PC-9 (cell line): ENCODE measurements around the gene CREBL2. TPM values are rescaled to one million over a fixed set of nuclear protein-coding genes. Genes with fewer than 3 reads are reported as not detected.
A peak's percentile ranks its signal among the peaks of the same experiment; 100 is the strongest.

Source experiments
- Bru-seq: library from RNA; stranded (reverse); fragments of 400-500 nt; gene quantifications from one replicate; lab custom pipeline; 2021; lab: Mats Ljungman, UMichigan
- BruChase-seq, 2 experiments: library from RNA; stranded (reverse); fragments of 400-500 nt; gene quantifications; one replicate each; lab custom pipeline; 2021; lab: Mats Ljungman, UMichigan
- BruUV-seq: library from RNA; stranded (reverse); fragments of 400-500 nt; replicated peaks from 2 replicates; lab custom pipeline; 2021; lab: Mats Ljungman, UMichigan
- CTCF ChIA-PET: fragments of 300-600 bp; sonication (Branson Sonifier 250); formaldehyde crosslinking; loops from one replicate; lab custom pipeline; 2022; ENCODE audit warnings: antibody characterized with exemption; lab: Charles Lee
- POLR2A ChIA-PET: fragments of 300-600 bp; sonication (Branson Sonifier 250); formaldehyde crosslinking; loops from one replicate; lab custom pipeline; 2022; ENCODE audit warnings: antibody characterized with exemption; ENCODE audit not compliant: unreplicated experiment; lab: Charles Lee
- DNase-seq, 2 experiments: peaks; one replicate each; pipeline versions ENCODE4 v3.0.0 to v3.0.0-alpha.2; 2015 to 2022; ENCODE audit warnings: mixed read lengths in 1 of 2
- H2AFZ ChIP-seq: fragments of 200-600 bp; sonication (generic); 2 replicates; pipeline ENCODE4 v1.8.1; 2017; ENCODE audit warnings: antibody characterized with exemption
- H3F3A ChIP-seq: fragments of 200-600 bp; sonication (generic); 2 replicates; pipeline ENCODE4 v1.8.1; 2017; ENCODE audit warnings: antibody characterized with exemption, mild to moderate bottlenecking, low read depth; ENCODE audit not compliant: insufficient read depth
- H3K27ac ChIP-seq: fragments of 200-600 bp; sonication (generic); 2 replicates; pipeline ENCODE4 v1.6.1; 2016; ENCODE audit warnings: mixed run types
- H3K27me3 ChIP-seq: fragments of 200-600 bp; sonication (generic); 2 replicates; pipeline ENCODE4 v1.6.1; 2016; ENCODE audit warnings: low read depth, mixed run types; ENCODE audit not compliant: insufficient read depth
- H3K36me3 ChIP-seq: fragments of 200-600 bp; sonication (generic); 2 replicates; pipeline ENCODE4 v1.6.1; 2016; ENCODE audit warnings: low read depth, mixed run types
- H3K4me1 ChIP-seq: fragments of 200-600 bp; sonication (generic); replicated peaks from 2 replicates; pipeline ENCODE4 v1.6.1; 2016; ENCODE audit warnings: mixed run types; ENCODE audit not compliant: insufficient read depth
- H3K4me2 ChIP-seq: fragments of 200-600 bp; sonication (generic); 2 replicates; pipeline ENCODE4 v1.6.1; 2017; ENCODE audit warnings: mixed run types
- H3K4me3 ChIP-seq: fragments of 200-600 bp; sonication (generic); 2 replicates; pipeline ENCODE4 v1.6.1; 2016; ENCODE audit warnings: mixed run types
- H3K79me2 ChIP-seq: fragments of 200-600 bp; sonication (generic); 2 replicates; pipeline ENCODE4 v1.6.1; 2017; ENCODE audit warnings: low read depth, mixed run types
- H3K9me2 ChIP-seq: fragments of 200-600 bp; sonication (generic); 2 replicates; pipeline ENCODE4 v1.8.1; 2017; ENCODE audit warnings: mild to moderate bottlenecking; ENCODE audit not compliant: insufficient read depth
- H3K9me3 ChIP-seq: fragments of 200-600 bp; sonication (generic); 2 replicates; pipeline ENCODE4 v1.8.1; 2016; ENCODE audit warnings: low read depth; ENCODE audit not compliant: insufficient read depth
- H4K20me1 ChIP-seq: fragments of 200-600 bp; sonication (generic); 2 replicates; pipeline ENCODE4 v1.8.1; 2017; ENCODE audit not compliant: insufficient read depth
- EZH2 ChIP-seq: fragments of 200-600 bp; sonication (generic); IDR thresholded peaks from 2 replicates; pipeline ENCODE4 v1.8.0; 2017; ENCODE audit warnings: antibody characterized with exemption, low read depth
- intact Hi-C: fragments of 100-400 bp; cut with micrococcal nuclease; formaldehyde crosslinking; loops from one replicate; pipeline ENCODE4 v1.10.0; 2022; ENCODE audit not compliant: unreplicated experiment
- long read RNA-seq: library from polyadenylated mRNA; stranded (forward); transcript quantifications from one replicate; pipeline ENCODE4 v2.0.0, GENCODE V29; 2022
- total RNA-seq: library from RNA; stranded (reverse); gene quantifications from 2 replicates; pipeline ENCODE4 v1.2.3, GENCODE V29; 2021
- TF ChIP-seq, protein P1 (sequence below): fragments of 200-600 bp; sonication (generic); conservative IDR thresholded peaks from 2 replicates; pipeline ENCODE4 v1.6.1; 2017; ENCODE audit warnings: mixed run types, antibody characterized with exemption, mild to moderate bottlenecking, moderate library complexity

Gene CREBL2, protein sequence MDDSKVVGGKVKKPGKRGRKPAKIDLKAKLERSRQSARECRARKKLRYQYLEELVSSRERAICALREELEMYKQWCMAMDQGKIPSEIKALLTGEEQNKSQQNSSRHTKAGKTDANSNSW
- total RNA-seq (26.6 and 30.3 TPM in 2 replicates), Bru-seq, nascent RNA (percentile 70 among the genes with signal in this experiment), BruChase-seq, experiment 1, labeled RNA remaining after a 2-hour chase (percentile 70 among the genes with signal in this experiment), BruChase-seq, experiment 2, labeled RNA remaining after a 6-hour chase (percentile 79 among the genes with signal in this experiment)
- long read RNA-seq, transcript CREBL2-201 (4 exons, 3,754 nt) = major isoform, 52 of 60 reads
- long read RNA-seq, partial matches to known transcripts = 2 of 60 reads
- long read RNA-seq, other reads (novel, unspliced or antisense) = 6 of 60 reads

DNA sequence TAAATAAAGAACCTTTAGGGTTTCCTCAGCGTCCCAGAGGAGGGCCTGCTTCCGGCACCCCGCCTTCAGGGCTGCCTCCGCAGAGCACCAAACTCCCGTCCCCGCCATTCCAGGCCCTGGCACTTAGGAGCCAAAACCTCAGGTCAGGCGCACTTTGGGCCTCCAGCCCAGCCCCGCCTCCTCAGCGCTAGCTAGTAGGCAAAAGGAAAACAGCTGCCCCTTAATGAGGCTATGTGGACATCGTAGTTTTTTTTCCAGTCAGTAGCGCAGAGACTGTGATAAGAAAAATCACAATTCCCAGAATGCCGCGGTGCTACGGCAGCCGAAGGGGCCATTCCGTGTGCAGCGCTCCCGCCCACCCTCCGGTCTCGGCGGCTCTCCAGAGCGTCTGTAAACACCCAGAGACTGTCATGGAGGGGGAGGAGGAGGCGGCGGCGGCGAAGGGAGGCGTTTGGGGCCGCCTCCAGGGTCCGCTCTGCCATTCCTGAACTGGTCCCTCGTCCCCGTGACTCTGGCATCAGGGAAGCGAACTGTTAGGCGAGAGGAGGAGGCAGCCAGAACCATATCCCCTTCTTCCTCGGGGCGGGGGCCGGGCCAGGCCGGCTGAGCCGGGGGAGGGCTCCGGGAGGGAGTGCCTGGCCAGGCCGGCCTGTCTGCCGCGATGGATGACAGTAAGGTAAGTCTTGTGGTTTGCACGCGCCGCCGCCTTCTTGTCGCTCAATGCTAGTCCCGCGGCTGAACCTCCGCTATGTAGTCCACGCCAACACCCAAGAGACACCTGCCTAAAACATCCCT is at the start of gene CREBL2:
Gene CREBL2, plus strand, starts transcription at position 365 of the 795 bp plus-strand sequence. Its CDS starts 297 bp downstream, at position 662.
- intact Hi-C loops = loop anchor here (1.0 to 5.0 kb wide), 3 partner anchors 26 to 91 kb away; partner anchors contain the start of gene DUSP16
- no peaks in the 10 kb centered on the region for H4K20me1 ChIP-seq
- no peaks in the 10 kb centered on the region for H3K9me2 ChIP-seq
- H3K79me2 ChIP-seq = peaks cover 23% of the 10 kb centered on the region
- peak; percentile 91 to 93 for DNase-seq
- H3K4me3 ChIP-seq = peak within 1 kb of the TSS; percentile 89
- H3F3A ChIP-seq = peaks cover 33% of the 10 kb centered on the region
- H3K27me3 ChIP-seq = no peaks in the 10 kb centered on the region
- no peaks in the 10 kb centered on the region for H3K36me3 ChIP-seq
- H3K4me1 ChIP-seq = peaks cover 30% of the 10 kb centered on the region
- CTCF ChIA-PET = no interaction called here
- TSS peak; percentile 30 for BruUV-seq
- peak within 1 kb of the TSS; percentile 85 for H2AFZ ChIP-seq
- POLR2A ChIA-PET = interaction anchor here (0.5 to 0.7 kb wide), 5 partner anchors 19 to 79 kb away, joined by 3 to 9 read pairs (median 6); no protein-coding TSS in a partner anchor
- H3K27ac ChIP-seq = peak within 1 kb of the TSS; percentile 83
- H3K9me3 ChIP-seq = no peaks in the 10 kb centered on the region
- peak within 1 kb of the TSS; percentile 86 for H3K4me2 ChIP-seq
- TF ChIP-seq, protein P1, sequence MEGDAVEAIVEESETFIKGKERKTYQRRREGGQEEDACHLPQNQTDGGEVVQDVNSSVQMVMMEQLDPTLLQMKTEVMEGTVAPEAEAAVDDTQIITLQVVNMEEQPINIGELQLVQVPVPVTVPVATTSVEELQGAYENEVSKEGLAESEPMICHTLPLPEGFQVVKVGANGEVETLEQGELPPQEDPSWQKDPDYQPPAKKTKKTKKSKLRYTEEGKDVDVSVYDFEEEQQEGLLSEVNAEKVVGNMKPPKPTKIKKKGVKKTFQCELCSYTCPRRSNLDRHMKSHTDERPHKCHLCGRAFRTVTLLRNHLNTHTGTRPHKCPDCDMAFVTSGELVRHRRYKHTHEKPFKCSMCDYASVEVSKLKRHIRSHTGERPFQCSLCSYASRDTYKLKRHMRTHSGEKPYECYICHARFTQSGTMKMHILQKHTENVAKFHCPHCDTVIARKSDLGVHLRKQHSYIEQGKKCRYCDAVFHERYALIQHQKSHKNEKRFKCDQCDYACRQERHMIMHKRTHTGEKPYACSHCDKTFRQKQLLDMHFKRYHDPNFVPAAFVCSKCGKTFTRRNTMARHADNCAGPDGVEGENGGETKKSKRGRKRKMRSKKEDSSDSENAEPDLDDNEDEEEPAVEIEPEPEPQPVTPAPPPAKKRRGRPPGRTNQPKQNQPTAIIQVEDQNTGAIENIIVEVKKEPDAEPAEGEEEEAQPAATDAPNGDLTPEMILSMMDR = no peak

DNA sequence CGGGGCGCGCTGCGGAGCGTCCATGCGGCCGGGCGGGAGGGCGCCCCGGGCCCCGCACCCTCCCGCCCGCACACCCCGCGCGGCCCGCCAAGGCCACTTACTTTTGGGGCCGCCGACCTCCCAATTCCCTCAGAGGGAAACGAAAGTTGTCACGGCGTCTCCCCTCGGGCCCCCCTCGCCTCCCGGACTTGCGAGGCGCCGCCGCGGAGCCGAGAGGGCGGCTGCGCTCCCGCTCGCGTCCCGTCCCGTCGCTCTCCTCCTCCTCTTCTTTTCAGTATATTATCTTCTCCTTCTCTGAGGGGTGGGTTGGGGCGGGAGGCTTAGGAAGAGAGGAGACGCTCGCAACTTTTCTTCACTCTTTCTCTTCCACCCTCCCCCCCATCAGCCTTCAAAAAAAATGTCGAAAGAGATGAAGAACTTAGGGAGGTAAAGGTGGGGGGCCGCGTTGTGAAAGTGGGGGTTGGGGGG is 49.6 kb upstream of the CREBL2 start:
- DNase-seq = peak in 1 of 2 experiments; percentile 40
- peaks cover 36% of the 10 kb centered on the region for H3K79me2 ChIP-seq
- CTCF ChIA-PET = no interaction called here
- TF ChIP-seq, protein P1 = no peak
- no peak for TF ChIP-seq EZH2
- H3K4me3 ChIP-seq = peak overlapping the region; percentile 68
- no peaks in the 10 kb centered on the region for H3K9me2 ChIP-seq
- H3K9me3 ChIP-seq = no peaks in the 10 kb centered on the region; the same call in 1 of the 2 replicates
- no TSS peak for BruUV-seq
- POLR2A ChIA-PET = no interaction called here
- H4K20me1 ChIP-seq = no peaks in the 10 kb centered on the region
- peak overlapping the region; percentile 71 for H2AFZ ChIP-seq
- H3F3A ChIP-seq = peaks cover 22% of the 10 kb centered on the region
- peak overlapping the region; percentile 92 for H3K27ac ChIP-seq
- H3K4me1 ChIP-seq = peaks cover 25% of the 10 kb centered on the region
- intact Hi-C loops = loop anchor here (1.0 to 5.0 kb wide), 5 partner anchors 21 to 185 kb away; partner anchors contain the start of gene CREBL2
- H3K36me3 ChIP-seq = no peaks in the 10 kb centered on the region
- H3K4me2 ChIP-seq = peak overlapping the region; percentile 84
- no peaks in the 10 kb centered on the region for H3K27me3 ChIP-seq
